ENCODE data around the gene CHST15. TPM values are rescaled to one million over a fixed set of nuclear protein-coding genes. Genes with fewer than 3 reads are reported as not detected.

Gene CHST15
- total and polyA plus RNA-seq, 2 of the 4 experiments (the other 2 are of a cell fraction), result 0.14 to 0.18 TPM

GRCh38 chr10:124022066-124022465, 71.3 kb downstream of the CHST15 start:
- intact Hi-C loops (cut with micrococcal nuclease), result no loop called here
- 41% methylated on average over 2 of the region's 8 CpGs; no CpG with 5 or more reads in 1 of the 2 experiments for WGBS, 2 experiments (ENCODE audit: extremely low coverage in 2 of 2, insufficient read length in 1 of 2)

More at GRCh38 chr10:124022066-124022465, 71.3 kb downstream of the CHST15 start:
- Histone ChIP-seq H3K4me1 (ENCODE audit: control insufficient read depth, insufficient read depth, low read length) (no peaks in the 10 kb centered on the region), H4K5ac (ENCODE audit: low read depth, low read length) (no peak overlapping the region), H3K9me3 (ENCODE audit: control insufficient read depth, insufficient read depth, low read length) (0 out of 2 replicates have a peak, but pooled peaks cover 5% of the 10 kb centered on the region), H2AK9ac (replicated peaks; ENCODE audit: low read depth, low read length, poor library complexity) (no peak overlapping the region), H2BK120ac (ENCODE audit: low read depth, low read length) (no peak overlapping the region), H3K9ac (ENCODE audit: low read depth, low read length) (no peak overlapping the region), H4K8ac (ENCODE audit: low read depth in 2 of 2, low read length in 2 of 2) (no peak overlapping the region), H2BK15ac (ENCODE audit: low read depth, low read length) (no peak overlapping the region), H3K18ac (ENCODE audit: low read depth, low read length) (no peak overlapping the region), H4K20me1 (ENCODE audit: insufficient read depth, low read length) (no peaks in the 10 kb centered on the region), H2BK20ac (ENCODE audit: low read depth, low read length) (no peak overlapping the region), H2AFZ (replicated peaks; ENCODE audit: low read length, poor library complexity) (no peak overlapping the region), H3K4ac (ENCODE audit: low read depth, low read length) (no peak overlapping the region), H3K27ac (ENCODE audit: insufficient read depth, low read length) (no peak overlapping the region), H3K79me1 (ENCODE audit: low read depth in 1 of 2, low read length in 2 of 2) (no peaks in the 10 kb centered on the region), H3K23ac (ENCODE audit: low read depth, low read length) (no peak overlapping the region), H4K91ac (ENCODE audit: insufficient read depth, low read depth, low read length) (no peak overlapping the region), H3K56ac (ENCODE audit: extremely low read depth, insufficient read depth, low read length) (no peak overlapping the region), H3K4me2 (ENCODE audit: low read depth, low read length) (no peak overlapping the region), H3K14ac (replicated peaks; ENCODE audit: low read depth, low read length) (no peak overlapping the region), H3K27me3 (ENCODE audit: control insufficient read depth, insufficient read depth, low read length) (no peaks in the 10 kb centered on the region), H3K36me3 (ENCODE audit: control insufficient read depth, insufficient read depth, low read length) (no peaks in the 10 kb centered on the region), H2AK5ac (ENCODE audit: low read depth, low read length) (no peak overlapping the region), H2BK5ac (ENCODE audit: low read depth, low read length, poor library complexity, severe bottlenecking) (no peak overlapping the region), H3K4me3 (ENCODE audit: insufficient read depth, low read depth, low read length) (no peak overlapping the region), H3K9me1 (ENCODE audit: insufficient read depth, low read length) (no peaks in the 10 kb centered on the region)
- ChIA-PET POLR2A (ENCODE audit: unreplicated experiment) (no interaction called here), CTCF (no interaction called here)
- BruUV-seq (replicated peaks), result no TSS peak
- dilution Hi-C loops (cut with HindIII; ENCODE audit: low sequenced_read_pairs, unreplicated experiment) (no loop called here), in situ Hi-C loops (cut with MboI; ENCODE audit: low sequenced_read_pairs) (no loop called here)
- no peak for TF ChIP-seq RFX5 (IDR thresholded peaks at IDR 0.05; ENCODE audit: low read depth, low read length)
- no peak for TF ChIP-seq BHLHE40 (IDR thresholded peaks at IDR 0.05; ENCODE audit: low read depth, low read length)
- TF ChIP-seq CTCF (conservative IDR thresholded peaks at IDR 0.05; ENCODE audit: low read depth, low read length), result no peak
- no peak for TF ChIP-seq RCOR1 (IDR thresholded peaks at IDR 0.05; ENCODE audit: insufficient replicate concordance, low read length)
- no peak for TF ChIP-seq USF2 (IDR thresholded peaks at IDR 0.05; ENCODE audit: low read depth, low read length)
- no peak for TF ChIP-seq POLR2A (IDR thresholded peaks at IDR 0.05; ENCODE audit: low read depth, low read length)
- no peak for TF ChIP-seq SMC3 (IDR thresholded peaks at IDR 0.05; ENCODE audit: low read depth, low read length)
- TF ChIP-seq MAZ (IDR thresholded peaks at IDR 0.05; ENCODE audit: borderline replicate concordance, low read depth, low read length), result no peak
- TF ChIP-seq ELK1 (IDR thresholded peaks at IDR 0.05; ENCODE audit: borderline replicate concordance, low read depth, low read length), result no peak
- TF ChIP-seq MAFK (IDR thresholded peaks at IDR 0.05; ENCODE audit: low read depth, low read length), result no peak
- TF ChIP-seq CEBPB (IDR thresholded peaks at IDR 0.05; ENCODE audit: low read depth, low read length), result no peak
- TF ChIP-seq NFE2L2 (IDR thresholded peaks at IDR 0.05; ENCODE audit: low read depth, low read length), result no peak
- TF ChIP-seq FOS (IDR thresholded peaks at IDR 0.05; ENCODE audit: low read depth, low read length), result no peak
- TF ChIP-seq CHD1 (IDR thresholded peaks at IDR 0.05; ENCODE audit: low read depth, low read length), result no peak
- no peak for TF ChIP-seq MXI1 (IDR thresholded peaks at IDR 0.05; ENCODE audit: borderline replicate concordance, low read depth, low read length)
- no peak for TF ChIP-seq RAD21 (IDR thresholded peaks at IDR 0.05; ENCODE audit: low read length)
- ATAC-seq (ENCODE audit: low read depth) (no peak), DNase-seq (no peak)

All from IMR-90 (cell line).